Natural killer cell (primary cell): ENCODE measurements around the gene FKBP15. TPM values are rescaled to one million over a fixed set of nuclear protein-coding genes. Genes with fewer than 3 reads are reported as not detected.

Experiments
- ATAC-seq, 3 donors: fragments of 150-1000 bp in 2 of 3; fragments of 200-7000 bp in 1 of 3; cut with Tn5 transposase; 1 replicate in 1 of 3; 2 replicates in 2 of 3; pipeline ENCODE4 v1.10.0; 2021; ENCODE audit warnings: mild to moderate bottlenecking in 2 of 3, moderate library complexity in 2 of 3
- DNase-seq, 2 donors: peaks; one replicate each; pipeline versions ENCODE4 v3.0.0 to v3.0.0-alpha.2; 2013 to 2021; ENCODE audit warnings: mixed read lengths in 1 of 2
- H3K27ac ChIP-seq: one replicate; pipeline ENCODE4 v1.5.1; 2013; ENCODE audit warnings: mild to moderate bottlenecking, low read length
- H3K27me3 ChIP-seq: one replicate; pipeline ENCODE4 v1.6.1; 2013; ENCODE audit warnings: low read length; ENCODE audit not compliant: control insufficient read depth, insufficient read depth
- H3K36me3 ChIP-seq: one replicate; pipeline ENCODE4 v1.6.1; 2013; ENCODE audit warnings: low read length; ENCODE audit not compliant: control insufficient read depth, insufficient read depth
- H3K4me1 ChIP-seq: one replicate; pipeline ENCODE4 v1.6.1; 2013; ENCODE audit warnings: low read length; ENCODE audit not compliant: control insufficient read depth, insufficient read depth
- H3K4me3 ChIP-seq: one replicate; pipeline ENCODE4 v1.5.1; 2013; ENCODE audit warnings: low read length
- H3K9me3 ChIP-seq: one replicate; pipeline ENCODE4 v1.6.1; 2013; ENCODE audit warnings: low read length; ENCODE audit not compliant: control insufficient read depth, insufficient read depth
- H3K27ac Mint-ChIP-seq, 2 donors: one replicate each; pipeline ENCODE4 v1.8.0; 2022; ENCODE audit warnings: mild to moderate bottlenecking in 2 of 2, mixed read lengths in 2 of 2, moderate library complexity in 1 of 2
- H3K27me3 Mint-ChIP-seq, 2 donors: one replicate each; pipeline ENCODE4 v1.8.0; 2022; ENCODE audit warnings: low read depth in 2 of 2, mixed read lengths in 2 of 2
- H3K36me3 Mint-ChIP-seq: one replicate; pipeline ENCODE4 v1.8.0; 2022; ENCODE audit warnings: mixed read lengths
- H3K4me1 Mint-ChIP-seq, 2 donors: one replicate each; pipeline ENCODE4 v1.8.0; 2022; ENCODE audit warnings: mixed read lengths in 2 of 2
- H3K4me3 Mint-ChIP-seq: one replicate; pipeline ENCODE4 v1.8.0; 2022; ENCODE audit warnings: mild to moderate bottlenecking, moderate library complexity, mixed read lengths
- H3K9me3 Mint-ChIP-seq, 2 donors: one replicate each; pipeline ENCODE4 v1.8.0; 2022; ENCODE audit warnings: mixed read lengths in 2 of 2
- CTCF ChIP-seq: fragments of 200-600 bp; IDR thresholded peaks from one replicate; pipeline ENCODE4 v1.8.0; 2022; ENCODE audit warnings: antibody characterized with exemption
- WGBS: methylation state at CpG from one replicate; pipeline ENCODE4 v1.1.7; 2013; ENCODE audit warnings: missing lambda C conversion rate; ENCODE audit not compliant: insufficient coverage; 5-methylcytosine and 5-hydroxymethylcytosine counted together
- intact Hi-C: fragments of 100-400 bp; cut with micrococcal nuclease; formaldehyde crosslinking; loops from one replicate; pipeline ENCODE4 v1.14.2; 2022
- total RNA-seq, 4 donors: library from RNA; stranded (reverse); fragments of 120-200 nt in 1 of 4; gene quantifications; one replicate each; pipeline versions ENCODE4 v1.2.3 to v1.2.4, GENCODE V29; 2013 to 2022

Gene FKBP15
- 10 to 100 TPM; 35.0 to 37.9 (median 35.9) TPM for total RNA-seq
- 40.1 TPM for total RNA-seq (2013)

- Mint-ChIP-seq H3K36me3 (no peaks in the 10 kb centered on the region), H3K4me3 (peak within 1 kb of the TSS; percentile 97), H3K27me3 (no peaks in the 10 kb centered on the region), H3K9me3 (no peaks in the 10 kb centered on the region), H3K27ac (peak within 1 kb of the TSS; percentile 82 to 92), H3K4me1 (peaks cover 44 to 52% of the 10 kb centered on the region in 2 donors)
- TF ChIP-seq CTCF: no peak
- Histone ChIP-seq H3K27ac (peak within 1 kb of the TSS; percentile 92), H3K4me3 (peak within 1 kb of the TSS; percentile 96), H3K27me3 (no peaks in the 10 kb centered on the region), H3K4me1 (peaks cover 21% of the 10 kb centered on the region), H3K9me3 (no peaks in the 10 kb centered on the region), H3K36me3 (no peaks in the 10 kb centered on the region)
- DNase-seq (peak; percentile 96 to 99), ATAC-seq (peak; percentile 91 to 99 (median 95))
- WGBS: under 1% methylated on average over 65 of the region's 65 CpGs
- intact Hi-C loops: loop anchor here (1.0 to 5.0 kb wide), 3 partner anchors 54 to 190 kb away; partner anchors contain the start of genes C9orf43, CDC26, POLE3 and PRPF4
Measured at GRCh38 chr9:113221003-113221799, at the start of gene FKBP15, which contains the start of gene SLC31A1. Gene FKBP15, minus strand, starts transcription at chr9:113221277. Its CDS starts 34 bp downstream, at chr9:113221243. Gene SLC31A1, plus strand, starts transcription at chr9:113221544. Its CDS starts 34,605 bp downstream, at chr9:113256149.

- Mint-ChIP-seq H3K9me3 (no peaks in the 10 kb centered on the region), H3K4me3 (no peak overlapping the region), H3K4me1 (peaks cover 5 to 12% of the 10 kb centered on the region in 2 donors), H3K27ac (no peak overlapping the region), H3K27me3 (no peaks in the 10 kb centered on the region), H3K36me3 (peaks cover 13% of the 10 kb centered on the region)
- Histone ChIP-seq H3K27ac (no peak overlapping the region), H3K27me3 (no peaks in the 10 kb centered on the region), H3K4me3 (no peak overlapping the region), H3K9me3 (no peaks in the 10 kb centered on the region), H3K4me1 (peaks cover 3% of the 10 kb centered on the region), H3K36me3 (peaks cover 62% of the 10 kb centered on the region)
- no peak for ATAC-seq
- intact Hi-C loops: loop anchor here (10.0 kb wide), 1 partner anchor 245 kb away; no protein-coding TSS in a partner anchor
- 100% methylated on average over 1 of the region's 2 CpGs for WGBS
- no peak for DNase-seq
- TF ChIP-seq CTCF: no peak
Measured at GRCh38 chr9:113269871-113270270, 48.8 kb upstream of the FKBP15 start.

GRCh38 chr9:113269355-113269754, 48.3 kb upstream of the FKBP15 start:
- intact Hi-C loops: no loop called here
- no peaks in the 10 kb centered on the region for H3K27me3 ChIP-seq
- H3K36me3 ChIP-seq: peaks cover 62% of the 10 kb centered on the region
- H3K4me1 ChIP-seq: no peaks in the 10 kb centered on the region
- WGBS: 100% methylated on average over 1 of the region's 2 CpGs
- Mint-ChIP-seq H3K27ac (no peak overlapping the region), H3K27me3 (no peaks in the 10 kb centered on the region), H3K4me1 (peaks cover 5 to 12% of the 10 kb centered on the region in 2 donors), H3K36me3 (peaks cover 13% of the 10 kb centered on the region), H3K9me3 (no peaks in the 10 kb centered on the region), H3K4me3 (no peak overlapping the region)
- DNase-seq (no peak), ATAC-seq (no peak)
- TF ChIP-seq CTCF: no peak
- no peaks in the 10 kb centered on the region for H3K9me3 ChIP-seq
- H3K27ac ChIP-seq: no peak overlapping the region
- H3K4me3 ChIP-seq: no peak overlapping the region
